Kidney (tissue), 14 donors: Measurements from ENCODE around the gene CWC15. TPM values are rescaled to one million over a fixed set of nuclear protein-coding genes. Genes with fewer than 3 reads are reported as not detected.

Experiments used
- DNase-seq, 5 donors: peaks; one replicate each; pipeline ENCODE4 v3.0.0-alpha.2; 2013 to 2020
- FAIRE-seq: peaks from 2 replicates; lab custom pipeline; 2012; peaks lifted over from hg19 to GRCh38; lab: Jason Lieb, UNC
- H3K27ac ChIP-seq, 2 donors: one replicate each; pipeline ENCODE4 v1.7.0; 2013; ENCODE audit warnings: low read depth in 2 of 2, low read length in 2 of 2, inconsistent platforms in 1 of 2
- H3K27me3 ChIP-seq: one replicate; pipeline ENCODE4 v1.7.1; 2013; ENCODE audit warnings: low read length, inconsistent platforms; ENCODE audit not compliant: control insufficient read depth, insufficient read depth
- H3K36me3 ChIP-seq, 3 donors: one replicate each; pipeline versions ENCODE4 v1.7.0 to v1.7.1; 2013; ENCODE audit warnings: low read length in 3 of 3, control low read depth in 1 of 3, inconsistent platforms in 1 of 3; ENCODE audit not compliant: insufficient read depth in 3 of 3, control insufficient read depth in 2 of 3
- H3K4me1 ChIP-seq, 3 donors: one replicate each; pipeline versions ENCODE4 v1.7.0 to v1.7.1; 2013; ENCODE audit warnings: low read length in 3 of 3, inconsistent platforms in 1 of 3, low read depth in 1 of 3; ENCODE audit not compliant: control insufficient read depth in 2 of 3, insufficient read depth in 2 of 3
- H3K4me3 ChIP-seq, 3 donors: one replicate each; pipeline versions ENCODE4 v1.7.0 to v1.8.1; 2013; ENCODE audit warnings: low read length in 3 of 3, control low read depth in 1 of 3, inconsistent platforms in 1 of 3
- H3K9ac ChIP-seq, 3 donors: one replicate each; pipeline versions ENCODE4 v1.7.0 to v1.7.1; 2013; ENCODE audit warnings: low read length in 3 of 3, control low read depth in 1 of 3, inconsistent platforms in 1 of 3
- H3K9me3 ChIP-seq, 3 donors: one replicate each; pipeline versions ENCODE4 v1.7.0 to v1.7.1; 2013; ENCODE audit warnings: low read length in 3 of 3, control low read depth in 1 of 3, inconsistent platforms in 1 of 3; ENCODE audit not compliant: control insufficient read depth in 2 of 3, insufficient read depth in 1 of 3
- intact Hi-C: fragments of 100-400 bp; cut with DNase I; formaldehyde crosslinking; loops from one replicate; pipeline ENCODE4 v1.11.1; 2022
- polyA plus RNA-seq: library from polyadenylated mRNA; stranded (reverse); fragments of 350-450 nt; fragmentation: Illumina TruSeq; extraction: RNeasy Lipid Tissue Mini Kit (QIAGEN cat#74804); gene quantifications from one replicate; pipeline ENCODE4 v1.2.3, GENCODE V29; 2014; ENCODE audit warnings: low read depth, low replicate concordance; ENCODE audit not compliant: insufficient read depth
- total RNA-seq: library from RNA; stranded (reverse); fragmentation: NEBNext Ultra II Directional; extraction: Animal tissue kit (Norgen Biotek cat#: 25700); gene quantifications from one replicate; pipeline ENCODE4 v1.2.1, GENCODE V29; 2021
- TF ChIP-seq, protein P1 (sequence below): IDR thresholded peaks from 3 replicates; pipeline ENCODE4 v1.5.1; 2012; ENCODE audit warnings: mild to moderate bottlenecking, moderate library complexity, borderline replicate concordance; ENCODE audit not compliant: insufficient read depth; ENCODE audit errors: extremely low read depth
- donor health status: control.
- donor health status: control.
- donor health status: control.
- donor health status: control.
- donor health status: control.
- donor health status: DM: yes; HTN: yes; CAD: no.
- donor health status: Normal renal cell carcinoma (clear cell type).

Gene CWC15
- total and polyA plus RNA-seq, 2 donors from 2014 or later, result 61.7 to 87.5 TPM

DNA sequence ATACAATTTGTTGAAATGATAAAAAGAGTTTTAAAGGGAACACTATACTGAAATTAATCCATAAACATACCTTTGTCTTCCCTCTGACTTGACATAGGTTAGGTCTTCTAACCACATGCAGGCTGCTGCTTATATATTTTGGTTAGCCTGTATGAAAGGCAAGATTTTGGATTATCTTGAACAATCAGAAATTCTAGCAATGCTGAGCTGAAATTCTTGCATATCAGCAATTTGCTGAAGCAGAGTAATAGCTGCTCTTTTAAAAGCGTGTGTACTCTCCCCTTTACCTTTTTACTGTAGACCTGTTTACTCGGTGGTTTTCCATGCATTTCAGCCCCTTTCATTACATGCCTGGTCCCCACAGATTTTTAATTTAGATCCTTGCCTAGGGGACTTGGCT, 34.0 kb downstream of the CWC15 start:
- DNase-seq (no peak), FAIRE-seq (no peak)
- no peaks in the 10 kb centered on the region for H3K9me3 ChIP-seq
- no peak overlapping the region for H3K9ac ChIP-seq
- TF ChIP-seq, protein P1, sequence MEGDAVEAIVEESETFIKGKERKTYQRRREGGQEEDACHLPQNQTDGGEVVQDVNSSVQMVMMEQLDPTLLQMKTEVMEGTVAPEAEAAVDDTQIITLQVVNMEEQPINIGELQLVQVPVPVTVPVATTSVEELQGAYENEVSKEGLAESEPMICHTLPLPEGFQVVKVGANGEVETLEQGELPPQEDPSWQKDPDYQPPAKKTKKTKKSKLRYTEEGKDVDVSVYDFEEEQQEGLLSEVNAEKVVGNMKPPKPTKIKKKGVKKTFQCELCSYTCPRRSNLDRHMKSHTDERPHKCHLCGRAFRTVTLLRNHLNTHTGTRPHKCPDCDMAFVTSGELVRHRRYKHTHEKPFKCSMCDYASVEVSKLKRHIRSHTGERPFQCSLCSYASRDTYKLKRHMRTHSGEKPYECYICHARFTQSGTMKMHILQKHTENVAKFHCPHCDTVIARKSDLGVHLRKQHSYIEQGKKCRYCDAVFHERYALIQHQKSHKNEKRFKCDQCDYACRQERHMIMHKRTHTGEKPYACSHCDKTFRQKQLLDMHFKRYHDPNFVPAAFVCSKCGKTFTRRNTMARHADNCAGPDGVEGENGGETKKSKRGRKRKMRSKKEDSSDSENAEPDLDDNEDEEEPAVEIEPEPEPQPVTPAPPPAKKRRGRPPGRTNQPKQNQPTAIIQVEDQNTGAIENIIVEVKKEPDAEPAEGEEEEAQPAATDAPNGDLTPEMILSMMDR, result no peak
- H3K4me3 ChIP-seq, result no peak overlapping the region
- no peaks in the 10 kb centered on the region for H3K36me3 ChIP-seq
- intact Hi-C loops, result no loop called here
- H3K27me3 ChIP-seq, result no peaks in the 10 kb centered on the region
- peak overlapping the region in 1 of 2 donors; percentile 39 for H3K27ac ChIP-seq
- H3K4me1 ChIP-seq, result peaks cover 0 to 11% (median 7%) of the 10 kb centered on the region in 3 donors

DNA sequence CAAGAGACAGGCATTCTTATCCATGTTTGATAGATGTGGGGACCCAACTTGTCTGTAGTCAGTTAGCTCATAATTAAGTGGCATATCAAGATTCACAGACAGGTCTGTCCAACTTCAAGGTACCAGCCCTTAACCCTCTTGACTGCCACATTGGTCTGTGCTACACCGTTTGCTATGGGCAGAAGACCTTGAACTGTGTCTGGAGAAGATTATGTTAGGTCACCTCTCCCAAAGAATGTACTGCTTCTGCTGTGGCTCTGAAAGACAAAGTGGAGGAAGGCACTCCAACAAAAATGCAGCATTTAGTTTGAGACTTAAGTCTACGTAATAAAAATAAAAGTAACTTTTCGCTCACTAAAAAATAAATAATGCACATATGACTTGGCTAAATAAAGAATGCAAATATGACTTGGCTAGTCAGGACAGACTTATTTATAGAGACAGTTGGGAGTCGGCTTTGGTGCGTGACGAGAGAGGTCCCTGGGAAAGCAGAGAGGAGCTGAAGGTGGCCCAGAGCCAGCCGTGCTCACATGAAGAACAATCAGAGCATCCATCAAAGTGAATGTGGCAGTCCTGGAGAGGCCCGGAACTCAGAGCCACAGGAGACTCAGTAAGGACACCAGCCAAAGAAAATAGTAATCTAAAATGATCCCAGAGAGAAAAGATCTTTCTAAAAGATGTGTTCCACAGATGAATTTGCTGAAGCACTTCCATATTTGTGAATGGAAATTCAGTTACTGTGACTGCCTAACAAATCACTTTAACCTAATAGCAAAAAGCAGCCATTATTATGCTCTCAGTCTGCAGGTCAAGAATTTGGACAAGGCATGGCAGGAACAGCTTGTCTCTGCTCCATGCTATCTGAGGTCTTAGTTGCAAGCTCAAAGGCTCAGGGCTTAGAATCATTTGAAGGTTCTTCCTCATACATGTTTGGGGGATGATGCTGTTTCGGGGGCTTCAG, 35.0 kb downstream of the CWC15 start:
- FAIRE-seq (peak; percentile 35), DNase-seq (peak in 4 of 5 donors; percentile 46 to 94 (median 64))
- no peaks in the 10 kb centered on the region for H3K36me3 ChIP-seq
- TF ChIP-seq, protein P1, result no peak
- H3K27ac ChIP-seq, result peak overlapping the region; percentile 55 to 85
- H3K27me3 ChIP-seq, result no peaks in the 10 kb centered on the region
- H3K9me3 ChIP-seq, result no peaks in the 10 kb centered on the region
- peaks cover 0 to 14% (median 11%) of the 10 kb centered on the region in 3 donors for H3K4me1 ChIP-seq
- no peak overlapping the region for H3K4me3 ChIP-seq
- intact Hi-C loops, result no loop called here
- H3K9ac ChIP-seq, result no peak overlapping the region

DNA sequence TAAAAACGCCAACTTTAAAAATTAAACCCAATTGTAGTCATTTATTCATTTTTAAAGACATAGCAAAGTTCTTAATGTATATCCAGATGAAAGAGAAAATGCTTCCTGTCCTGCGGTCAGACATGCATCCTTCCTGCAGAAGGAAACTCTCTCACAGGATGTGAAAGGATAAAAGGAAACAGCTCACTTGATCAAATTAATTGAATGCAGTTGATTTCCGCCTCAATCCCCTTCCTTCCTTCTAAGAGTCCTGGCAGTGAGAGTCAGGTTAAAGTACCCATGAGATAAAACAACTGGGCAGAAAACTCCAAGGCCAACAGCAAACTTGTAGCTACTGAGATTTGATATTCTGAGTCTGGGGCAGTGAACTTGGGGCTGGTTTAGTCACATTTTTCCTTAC, 38.5 kb downstream of the CWC15 start:
- peak overlapping the region in 1 of 2 donors; percentile 73 for H3K27ac ChIP-seq
- H3K4me3 ChIP-seq, result no peak overlapping the region
- no peaks in the 10 kb centered on the region for H3K9me3 ChIP-seq
- H3K36me3 ChIP-seq, result no peaks in the 10 kb centered on the region
- H3K4me1 ChIP-seq, result peaks cover 0 to 14% (median 11%) of the 10 kb centered on the region in 3 donors
- FAIRE-seq, result no peak
- DNase-seq, result no peak
- TF ChIP-seq, protein P1, result no peak
- H3K27me3 ChIP-seq, result no peaks in the 10 kb centered on the region
- intact Hi-C loops, result no loop called here
- H3K9ac ChIP-seq, result no peak overlapping the region
